NOMO-1 treated with dmso at 0.1 percent for 144 hours (cell line): ENCODE data around the gene NCR2.
"Not testable (repeated sequence)": the region's sequence is repeated elsewhere in the genome, so short reads cannot be mapped to it uniquely, and the experiment has no call there.

Source experiments
- DNase-seq: peaks from one replicate; lab custom pipeline; 2025; ENCODE audit not compliant: unreplicated experiment; lab: John Stamatoyannopoulos, UW

The NCR2 gene, protein sequence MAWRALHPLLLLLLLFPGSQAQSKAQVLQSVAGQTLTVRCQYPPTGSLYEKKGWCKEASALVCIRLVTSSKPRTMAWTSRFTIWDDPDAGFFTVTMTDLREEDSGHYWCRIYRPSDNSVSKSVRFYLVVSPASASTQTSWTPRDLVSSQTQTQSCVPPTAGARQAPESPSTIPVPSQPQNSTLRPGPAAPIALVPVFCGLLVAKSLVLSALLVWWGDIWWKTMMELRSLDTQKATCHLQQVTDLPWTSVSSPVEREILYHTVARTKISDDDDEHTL

DNA sequence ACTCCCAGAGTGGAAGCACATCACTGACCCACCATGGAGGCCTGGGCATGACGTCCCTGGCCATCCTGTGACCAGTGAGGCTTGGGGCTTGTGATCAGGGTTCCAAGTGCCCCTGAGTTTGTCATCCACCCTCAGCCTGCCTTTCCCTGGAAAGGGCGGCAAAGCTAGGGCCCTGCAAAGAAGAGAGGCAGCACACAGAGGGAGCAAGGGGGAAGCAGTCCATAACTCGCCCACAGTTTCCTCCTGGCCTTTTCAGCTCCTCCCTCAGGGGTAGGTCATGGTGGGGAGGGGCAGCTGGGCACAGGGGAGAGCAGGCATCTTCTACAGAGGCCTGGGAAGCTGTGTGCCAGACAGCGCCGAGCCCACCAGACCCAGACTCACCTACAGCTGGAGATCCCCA, at the start of gene NCR2:
TSS of gene NCR2 (plus strand) at position 313 of the 400 bp plus-strand sequence. CDS start 269 bp downstream, outside the sequence.
- DNase-seq: no peak

DNA sequence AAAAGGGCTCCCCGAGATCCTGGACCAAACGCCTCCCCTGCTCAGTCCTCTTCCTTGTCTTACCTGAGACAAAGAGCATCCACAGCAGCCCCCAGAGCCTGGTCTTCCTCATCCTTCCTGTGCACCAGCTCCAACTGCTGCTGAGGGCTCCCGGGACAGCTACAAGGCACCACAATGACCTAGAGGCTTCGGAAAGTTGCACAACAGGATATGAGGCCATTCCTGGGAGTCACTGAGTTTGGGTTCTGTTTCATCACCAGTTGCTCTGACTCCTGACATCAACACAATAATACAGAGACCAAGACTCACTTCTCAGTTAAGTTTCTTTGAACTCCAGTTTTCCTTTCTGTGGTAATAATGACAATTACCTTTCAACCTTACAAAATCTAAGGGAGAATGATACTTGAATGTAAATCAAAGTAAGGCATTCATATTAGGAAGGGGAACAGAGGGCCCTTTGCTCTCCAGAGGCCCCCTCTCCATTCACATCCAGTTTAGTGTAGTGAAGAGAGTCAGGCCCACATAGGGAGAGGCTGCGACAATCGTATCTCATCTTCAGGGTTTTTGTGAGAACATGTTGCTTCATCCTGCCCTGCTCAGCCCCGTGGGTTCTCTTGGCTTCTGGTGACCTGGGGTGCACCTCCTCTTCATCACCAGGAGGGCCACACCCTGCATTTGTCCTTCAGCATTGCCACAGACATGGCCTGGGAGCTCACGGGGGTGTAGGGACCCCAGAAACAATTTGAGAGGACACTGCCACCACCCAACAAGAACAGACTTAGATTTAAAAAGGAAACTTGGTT, 48.7 kb upstream of the NCR2 start, which contains the start of gene TREM1:
TSS of gene TREM1 (minus strand) at position 139 of the 803 bp plus-strand sequence. CDS start at position 112, 27 bp downstream.
- peak; percentile 56 for DNase-seq

DNA sequence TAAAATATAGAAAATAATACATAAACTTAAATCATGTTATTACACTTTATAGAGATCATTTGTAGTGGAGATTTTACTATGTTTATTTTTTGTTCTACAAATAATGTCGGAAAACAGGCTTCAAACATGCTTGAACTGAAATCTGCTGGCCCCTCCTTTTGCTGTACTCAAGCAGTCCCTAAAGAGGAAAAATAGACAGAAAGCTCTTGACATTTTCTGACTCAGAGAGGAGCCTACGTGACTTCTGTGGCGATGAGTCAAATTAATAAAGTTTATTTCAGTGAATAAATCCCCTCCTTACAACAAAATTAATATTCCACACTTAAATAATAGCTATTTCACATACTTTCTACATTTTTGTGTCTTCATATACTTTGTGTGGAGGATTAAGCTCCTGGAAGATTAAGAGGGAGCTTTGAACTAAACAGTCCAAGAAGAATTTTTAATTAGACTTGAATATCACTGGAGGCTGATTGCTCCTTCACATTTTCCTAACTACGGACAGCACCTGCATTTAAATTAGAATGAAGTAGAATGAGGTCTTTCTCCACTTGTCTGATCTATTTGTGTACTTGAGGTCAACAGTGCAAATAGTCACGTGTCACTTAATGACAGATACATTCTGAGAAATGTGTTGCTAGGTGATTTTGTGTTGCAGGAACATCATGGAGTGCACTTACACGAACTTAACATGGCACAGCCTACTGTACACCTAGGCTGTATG, 47.2 kb upstream of the NCR2 start:
- no peak for DNase-seq

DNA sequence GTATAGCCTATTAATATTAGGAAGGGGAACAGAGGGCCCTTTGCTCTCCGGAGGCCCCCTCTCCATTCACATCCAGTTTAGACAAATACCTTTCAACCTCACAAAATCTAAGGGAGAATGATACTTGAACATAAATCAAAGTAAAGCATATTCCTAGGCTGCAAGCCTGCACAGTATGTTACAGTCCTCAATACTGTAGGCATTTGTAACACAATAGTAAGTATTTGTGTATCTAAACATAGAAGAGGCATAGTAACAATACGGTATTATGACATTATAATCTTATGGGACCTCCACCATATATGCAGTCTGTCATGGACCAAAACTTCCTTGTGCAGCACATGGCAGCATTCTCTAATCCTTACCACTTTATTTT, 46.7 kb upstream of the NCR2 start:
- no peak for DNase-seq

DNA sequence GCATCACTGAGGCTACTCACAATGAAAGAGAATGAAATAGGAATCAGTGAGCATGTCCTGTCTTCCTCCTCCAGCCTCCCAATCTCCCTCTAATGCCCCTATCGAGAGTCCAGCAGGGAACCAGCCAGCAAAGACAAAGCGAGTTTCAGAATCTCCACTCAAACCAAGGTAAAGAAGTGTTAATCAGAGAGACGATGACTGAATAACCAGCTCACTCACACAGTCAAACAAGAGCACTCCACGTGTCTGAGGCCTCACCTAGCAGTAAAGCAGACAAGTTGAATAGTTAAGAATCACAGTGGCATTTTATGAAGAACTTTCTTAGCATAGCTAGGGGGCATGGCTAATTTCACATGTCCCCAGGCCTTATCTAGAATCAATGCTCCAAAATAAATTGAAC, 45.6 kb upstream of the NCR2 start:
- no peak for DNase-seq

DNA sequence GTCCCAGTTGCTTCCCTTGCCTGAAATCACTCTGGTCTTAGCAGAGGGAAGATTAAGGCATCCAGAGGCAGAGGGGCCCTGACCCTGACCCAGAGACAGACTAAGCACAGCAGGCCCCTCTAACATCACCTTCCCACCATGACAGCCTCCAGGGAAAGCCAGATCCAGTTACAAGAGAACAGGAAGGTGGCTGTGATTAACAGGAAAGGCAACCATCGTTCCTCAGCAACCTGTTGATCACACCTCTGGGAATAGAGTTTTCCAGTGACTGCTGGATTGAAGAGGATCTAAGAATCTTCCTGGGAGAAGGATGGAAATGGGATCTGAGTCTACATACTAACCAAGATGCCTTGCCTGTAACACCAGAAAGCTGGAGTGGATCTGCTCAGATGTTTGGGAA, 43.7 kb upstream of the NCR2 start:
- no peak for DNase-seq

DNA sequence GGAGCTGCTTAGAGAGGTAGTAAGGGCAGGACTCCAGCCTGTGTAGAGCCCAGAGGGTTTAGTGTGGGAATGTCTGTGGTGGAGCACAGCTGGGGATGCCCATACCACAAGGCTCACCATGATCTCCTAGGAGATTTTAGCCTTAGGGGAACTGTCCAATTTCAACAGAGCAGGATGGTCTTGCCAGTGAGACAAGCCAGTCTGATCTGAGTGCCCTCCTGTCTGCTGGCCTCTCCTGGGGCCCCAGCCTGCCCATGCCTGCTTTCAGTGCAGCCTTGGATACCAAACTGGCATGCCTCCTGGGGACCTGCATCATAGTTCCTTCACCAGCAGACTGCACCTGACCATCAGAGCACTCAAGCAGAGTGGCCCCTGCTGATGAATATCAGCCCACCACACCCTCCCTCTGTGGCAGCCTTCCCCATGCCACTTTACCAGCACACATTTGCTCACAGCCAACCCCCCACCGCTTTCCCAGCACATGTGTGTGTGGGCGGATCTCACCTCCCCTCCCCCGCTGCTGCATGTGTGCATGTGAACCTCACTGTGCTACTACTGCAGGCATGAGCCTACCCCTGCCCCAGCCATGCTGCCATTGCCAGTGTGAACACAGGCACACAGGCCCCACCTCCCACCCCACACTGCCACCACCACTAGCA, 41.1 kb upstream of the NCR2 start:
- DNase-seq: no peak

DNA sequence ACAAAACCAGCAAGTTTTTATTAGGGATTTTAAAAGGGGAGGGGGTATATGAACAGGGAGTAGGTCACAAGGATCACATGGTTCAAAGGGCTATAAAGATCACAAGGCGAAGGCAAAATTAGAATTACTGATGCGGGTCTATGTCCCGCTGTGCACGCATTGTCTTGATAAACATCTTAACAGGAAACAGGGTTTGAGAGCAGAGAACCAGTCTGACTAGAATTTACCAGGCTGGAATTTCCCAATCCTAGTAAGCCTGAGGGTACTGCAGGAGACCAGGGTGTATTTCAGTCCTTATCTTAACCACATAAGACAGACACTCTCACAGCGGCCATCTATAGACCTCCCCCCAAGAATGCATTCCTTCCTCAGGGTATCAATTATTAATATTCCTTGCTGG, 38.2 kb upstream of the NCR2 start:
- not testable (repeated sequence) for DNase-seq

DNA sequence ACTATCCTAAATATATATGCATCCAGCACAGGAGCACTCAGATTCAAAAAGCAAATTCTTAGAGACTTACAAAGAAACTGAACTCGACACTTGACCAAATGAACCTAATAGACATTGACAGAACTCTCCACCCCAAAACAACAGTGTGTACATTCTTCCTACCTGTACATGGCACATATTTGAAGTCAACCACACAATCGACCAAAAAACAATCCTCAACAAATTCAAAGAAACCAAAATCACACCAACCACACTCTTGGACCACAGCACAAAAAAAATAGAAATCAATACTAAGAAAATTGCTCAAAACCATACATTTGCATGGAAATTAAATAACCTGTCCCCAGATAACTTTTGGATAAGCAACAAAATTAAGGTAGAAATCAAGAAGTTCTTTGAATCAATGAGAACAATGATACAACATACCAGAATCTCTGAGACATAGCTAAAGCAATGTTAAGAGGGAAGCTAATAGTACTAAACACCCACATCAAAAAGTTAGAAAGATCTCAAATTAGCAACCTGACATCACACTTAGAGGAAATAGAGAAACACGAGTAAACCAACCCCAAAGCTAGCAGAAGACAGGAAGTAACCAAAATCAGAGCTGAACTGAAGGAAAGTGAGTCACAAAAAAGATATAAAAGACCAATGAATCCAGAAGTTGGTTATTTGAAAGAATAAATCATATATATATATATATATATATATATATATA, 36.5 kb upstream of the NCR2 start:
- DNase-seq: peak; percentile 22

DNA sequence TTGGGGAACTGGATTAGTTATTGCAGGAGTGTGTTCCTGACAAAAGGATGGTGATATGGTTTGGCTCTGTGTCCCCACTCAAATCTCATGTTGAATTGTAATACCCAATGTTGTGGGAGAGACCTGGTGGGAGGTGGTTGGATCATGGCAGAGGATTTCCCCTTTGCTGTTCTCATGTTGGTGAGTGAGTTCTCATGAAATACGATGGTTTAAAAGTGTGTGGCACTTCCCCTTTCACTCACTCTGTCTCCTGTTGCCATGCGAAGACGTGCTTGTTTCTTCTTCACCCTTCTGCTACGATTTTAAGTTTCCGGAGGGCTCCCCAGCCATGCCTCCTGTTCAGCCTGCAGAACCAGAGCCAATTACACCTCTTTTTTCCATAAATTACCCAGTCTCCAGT, 32.8 kb upstream of the NCR2 start:
- peak; percentile 52 for DNase-seq

DNA sequence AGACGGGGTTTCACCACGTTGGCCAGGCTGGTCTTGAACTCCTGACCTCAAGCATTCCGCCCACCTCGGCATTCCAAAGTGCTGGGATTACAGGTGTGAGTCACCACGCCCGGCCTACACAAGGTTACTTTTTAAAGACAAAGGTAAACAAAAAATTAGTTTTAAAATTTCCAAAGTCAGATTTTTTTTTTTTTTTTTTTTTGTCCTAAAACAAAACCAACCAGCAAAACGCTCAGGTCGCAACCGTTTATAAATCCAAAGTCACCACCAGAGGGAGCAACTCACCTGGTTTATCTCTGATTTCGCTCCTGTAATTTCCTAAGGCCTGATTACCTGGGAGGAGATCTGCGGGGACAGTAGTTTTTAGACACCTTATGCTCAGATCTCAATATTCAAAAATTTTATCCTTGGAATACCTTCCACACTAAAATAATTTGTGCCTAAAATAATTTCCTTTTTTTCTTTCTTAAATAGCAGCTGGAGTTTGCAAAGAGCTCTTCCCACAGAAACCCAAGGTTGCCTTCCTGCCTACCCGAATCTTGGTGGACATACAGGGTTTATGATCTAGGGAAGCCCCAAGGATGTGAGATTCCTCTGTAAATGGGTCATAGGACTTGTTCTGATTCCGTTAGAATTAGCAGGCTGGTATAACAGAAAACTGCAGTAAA, 29.1 kb upstream of the NCR2 start:
- DNase-seq: no peak

DNA sequence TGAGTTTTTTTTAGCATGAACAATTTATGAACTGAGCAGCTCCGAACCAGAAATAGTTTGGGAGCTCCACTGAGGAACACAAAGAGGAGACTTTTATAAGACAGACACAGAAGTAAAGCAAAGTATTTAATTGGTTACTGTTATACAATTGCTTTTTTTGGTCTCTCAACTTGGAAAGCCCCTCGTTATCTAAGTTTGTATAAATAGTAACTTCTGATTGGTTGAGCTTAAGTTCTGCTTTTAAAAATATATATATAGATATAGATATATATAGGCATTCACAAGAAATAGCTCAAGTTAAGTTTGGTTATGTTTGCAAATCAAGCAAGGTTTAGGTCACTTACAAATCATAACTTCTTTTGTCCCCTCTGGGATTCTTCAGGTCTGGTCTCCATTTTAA, 20.2 kb upstream of the NCR2 start:
- no peak for DNase-seq

DNA sequence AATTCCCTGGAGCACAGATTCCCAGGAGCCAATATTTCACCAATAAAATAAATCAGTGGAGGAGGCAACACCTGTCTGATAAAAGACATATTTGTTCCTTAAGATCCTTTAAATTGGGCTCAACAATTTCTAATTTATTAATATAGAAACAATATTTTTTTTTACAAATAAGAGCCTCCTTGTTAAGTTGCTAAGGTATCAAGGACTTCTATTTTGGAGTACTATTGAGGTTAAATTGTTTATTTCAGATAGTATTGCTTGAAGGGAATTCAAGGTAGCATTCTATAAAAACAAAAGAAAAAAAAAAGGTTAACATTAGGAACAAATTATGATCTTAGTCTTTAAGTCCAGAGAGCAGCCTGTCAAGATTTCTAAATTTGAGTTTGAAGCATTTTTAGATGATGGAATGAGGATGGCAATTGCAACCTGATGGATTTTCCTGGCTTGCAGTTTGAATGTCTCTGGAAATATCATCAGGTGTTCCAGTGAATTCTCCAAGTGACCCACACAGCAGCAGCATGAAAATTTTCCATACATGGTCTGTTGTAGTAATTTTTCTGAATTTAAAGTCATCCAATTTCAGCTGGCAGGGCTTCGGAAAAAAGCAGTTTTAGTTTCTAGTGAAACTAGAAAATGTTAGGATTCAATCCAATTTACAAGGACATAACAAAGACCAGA, 19.3 kb upstream of the NCR2 start:
- no peak for DNase-seq

DNA sequence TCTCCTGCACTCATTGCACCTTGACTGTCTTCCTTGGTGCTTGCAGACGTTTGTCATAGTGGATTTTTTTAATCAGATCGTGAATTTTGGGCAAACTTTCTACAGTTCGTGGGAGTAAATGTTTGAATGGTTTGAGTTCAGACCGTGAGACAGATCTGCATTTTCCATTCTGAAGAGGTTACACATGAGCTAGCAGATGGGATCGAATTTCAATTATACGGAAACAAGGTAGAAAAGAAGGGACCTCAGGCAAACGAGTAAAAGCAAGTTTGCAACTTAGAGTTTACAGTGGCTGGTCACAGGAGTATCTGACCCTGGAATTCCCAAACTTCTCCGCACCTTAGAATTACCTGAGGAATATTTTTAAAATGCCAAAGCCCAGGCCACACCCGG, 17.2 kb upstream of the NCR2 start:
- no peak for DNase-seq

DNA sequence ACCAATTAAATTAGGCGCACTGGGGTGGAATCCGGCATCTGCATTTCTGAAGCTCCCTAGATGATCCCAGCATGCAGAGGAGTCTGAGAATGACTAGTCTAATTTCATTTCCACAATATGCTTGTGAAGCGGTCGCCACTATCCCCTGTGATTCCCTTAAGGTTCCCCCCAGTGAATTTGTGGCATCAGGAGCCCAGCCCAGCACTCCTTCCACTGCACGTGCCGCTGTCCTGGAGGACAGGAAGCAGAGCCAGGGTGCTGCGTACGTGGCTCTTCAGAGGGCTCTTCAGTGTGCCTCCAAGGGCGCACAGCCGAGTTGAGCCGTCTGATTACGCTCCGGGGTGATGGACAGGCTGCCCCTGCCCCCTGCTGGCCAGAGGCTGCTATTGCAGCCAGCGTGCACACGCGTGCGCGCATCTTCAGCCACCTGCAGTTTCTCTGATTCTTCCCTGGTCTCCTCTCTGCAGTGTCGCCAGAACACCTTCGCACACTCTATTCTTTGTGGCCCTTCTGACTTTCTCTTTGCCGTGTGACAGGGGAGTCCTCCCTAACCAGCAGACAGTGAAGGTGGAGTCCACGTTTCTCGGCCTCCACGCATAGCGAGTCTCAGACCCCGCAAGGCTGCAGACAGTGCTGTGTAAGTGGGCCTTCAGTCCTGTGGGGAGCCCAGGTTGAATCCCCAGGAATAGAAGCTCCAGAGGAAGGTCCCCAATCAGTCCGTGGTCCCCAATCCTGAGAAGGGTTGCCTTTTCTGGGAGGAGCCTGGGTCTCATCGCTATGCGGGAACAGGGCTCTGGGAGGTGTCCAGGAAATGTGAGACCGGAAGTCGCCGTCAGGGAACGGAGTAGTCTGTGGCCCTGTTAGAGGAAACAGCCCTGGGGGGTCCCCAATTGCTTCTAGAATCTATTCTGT, 16.5 kb upstream of the NCR2 start:
- DNase-seq: peak; percentile 81

DNA sequence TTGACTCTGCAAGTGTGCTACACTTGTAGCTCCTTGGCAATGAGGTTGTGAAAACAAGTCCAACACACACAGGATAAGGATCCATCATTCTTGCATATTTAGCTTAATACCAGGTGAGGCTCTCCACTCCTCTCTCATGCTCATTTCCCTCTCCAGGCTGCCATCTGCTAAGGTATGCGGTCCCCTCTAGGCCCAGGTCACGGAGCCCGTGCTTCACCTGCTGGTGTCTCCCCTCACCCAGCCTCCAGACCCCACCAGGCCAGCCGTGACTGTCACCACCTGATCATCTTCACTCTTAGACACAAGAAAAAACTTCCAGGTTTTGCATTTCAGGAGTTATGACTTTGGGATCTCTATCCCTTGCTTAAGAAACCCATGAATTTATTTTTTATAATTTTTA, 14.2 kb upstream of the NCR2 start:
- no peak for DNase-seq

DNA sequence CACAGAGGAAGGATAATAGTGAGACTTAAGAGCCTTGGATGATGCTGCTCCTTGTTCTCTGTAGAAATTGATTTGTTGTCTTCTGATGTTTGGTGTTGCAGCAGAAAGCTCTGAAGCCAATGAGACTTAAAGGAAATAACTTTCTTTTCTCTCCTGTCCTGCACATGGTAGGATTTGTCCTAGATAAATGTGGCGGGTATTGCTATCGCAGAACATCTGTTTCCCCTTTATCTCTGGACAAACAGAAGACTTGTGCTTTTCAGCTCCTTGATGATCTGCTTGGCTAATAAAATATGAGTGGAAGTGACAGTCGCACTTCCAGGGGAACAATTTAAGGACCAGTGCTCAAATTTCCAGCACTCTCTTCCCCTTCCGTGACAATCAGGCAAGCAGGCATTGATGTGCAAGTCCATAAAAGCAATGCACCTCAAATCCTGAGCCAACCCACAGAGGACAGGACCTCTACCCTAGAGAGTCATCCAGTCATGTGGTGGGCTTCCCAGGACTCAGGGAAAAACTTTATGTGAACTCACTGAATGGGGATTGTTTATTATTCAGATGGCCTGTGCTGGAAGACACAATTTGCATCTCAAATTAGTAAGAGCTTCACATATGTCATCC, 9.9 kb upstream of the NCR2 start:
- DNase-seq: no peak

DNA sequence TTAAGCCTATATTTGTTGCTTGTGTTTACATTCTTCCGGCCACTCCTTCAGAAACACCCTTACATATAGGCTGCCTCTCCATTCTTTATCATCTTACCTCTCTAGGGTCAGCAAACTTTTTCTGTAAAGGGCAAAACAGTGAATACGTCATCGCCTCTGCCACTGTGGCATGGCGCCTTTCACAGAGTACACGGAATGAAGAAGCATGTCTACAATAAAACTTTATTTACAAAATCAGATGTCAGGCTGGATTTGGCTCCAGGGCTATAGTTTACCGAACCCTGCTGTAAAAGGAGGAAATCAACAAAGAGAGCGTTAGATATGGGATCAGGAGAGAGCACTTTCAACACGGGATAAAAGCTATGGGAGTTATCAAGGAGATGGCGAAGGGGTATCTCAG, 9.3 kb upstream of the NCR2 start:
- DNase-seq: no peak
